Breast epithelium (tissue), 3 donors: ENCODE results near the gene NFE2L2.
A peak's percentile ranks its signal among the peaks of the same experiment; 100 is the strongest.

Source experiments
- POLR2A ChIP-seq: fragments of 450-650 bp; IDR thresholded peaks from one replicate; pipeline ENCODE4 v1.6.1; 2016; ENCODE audit warnings: antibody characterized with exemption, mild to moderate bottlenecking, moderate library complexity
- POLR2AphosphoS5 ChIP-seq, 3 donors: sonication (generic); formaldehyde crosslinking; IDR thresholded peaks; one replicate each; pipeline ENCODE4 v1.6.1; 2017; ENCODE audit warnings: antibody characterized with exemption in 3 of 3
- TF ChIP-seq, protein P1 (sequence below), 3 donors: fragments of 450-650 bp; IDR thresholded peaks; one replicate each; pipeline ENCODE4 v1.5.1; 2016 to 2017; ENCODE audit warnings: antibody characterized with exemption in 3 of 3, mild to moderate bottlenecking in 3 of 3, moderate library complexity in 3 of 3

DNA sequence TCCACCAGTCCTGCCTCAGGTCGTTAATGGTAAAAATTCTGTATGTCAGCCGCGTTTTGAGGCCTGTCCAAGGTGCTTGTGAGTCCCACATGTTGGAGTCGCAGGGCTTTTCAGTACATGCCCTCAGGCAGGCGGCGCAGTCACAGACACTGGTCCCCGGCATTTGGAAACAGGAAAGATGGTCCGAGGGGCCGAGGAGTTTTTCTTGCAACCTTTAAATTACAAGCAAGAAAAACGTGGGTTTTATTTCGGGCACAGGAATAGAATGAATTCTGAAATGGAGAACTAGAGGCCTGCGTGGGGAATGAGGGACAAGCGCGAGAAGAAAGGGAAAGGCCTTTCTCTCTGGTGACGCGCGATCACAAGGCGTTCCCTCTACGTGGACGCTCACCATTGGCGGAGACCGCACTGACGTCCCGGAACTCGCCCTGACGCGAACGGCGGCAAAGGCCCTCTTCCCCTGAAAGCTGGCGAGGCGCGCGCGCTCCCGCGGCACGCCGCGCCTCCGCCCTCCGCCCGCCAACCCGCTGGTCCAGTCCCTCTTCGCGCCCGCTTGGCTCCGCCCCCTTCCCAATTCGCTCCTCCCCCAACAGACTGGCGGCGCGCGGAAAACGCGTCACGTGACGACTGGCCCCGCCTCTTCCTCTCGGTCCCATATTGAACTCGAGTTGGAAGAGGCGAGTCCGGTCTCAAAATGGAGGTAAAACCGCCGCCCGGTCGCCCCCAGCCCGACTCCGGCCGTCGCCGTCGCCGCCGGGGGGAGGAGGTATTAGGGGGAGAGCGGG, 52.2 kb downstream of the NFE2L2 start, which contains the start of gene HNRNPA3:
- TF ChIP-seq, protein P1, sequence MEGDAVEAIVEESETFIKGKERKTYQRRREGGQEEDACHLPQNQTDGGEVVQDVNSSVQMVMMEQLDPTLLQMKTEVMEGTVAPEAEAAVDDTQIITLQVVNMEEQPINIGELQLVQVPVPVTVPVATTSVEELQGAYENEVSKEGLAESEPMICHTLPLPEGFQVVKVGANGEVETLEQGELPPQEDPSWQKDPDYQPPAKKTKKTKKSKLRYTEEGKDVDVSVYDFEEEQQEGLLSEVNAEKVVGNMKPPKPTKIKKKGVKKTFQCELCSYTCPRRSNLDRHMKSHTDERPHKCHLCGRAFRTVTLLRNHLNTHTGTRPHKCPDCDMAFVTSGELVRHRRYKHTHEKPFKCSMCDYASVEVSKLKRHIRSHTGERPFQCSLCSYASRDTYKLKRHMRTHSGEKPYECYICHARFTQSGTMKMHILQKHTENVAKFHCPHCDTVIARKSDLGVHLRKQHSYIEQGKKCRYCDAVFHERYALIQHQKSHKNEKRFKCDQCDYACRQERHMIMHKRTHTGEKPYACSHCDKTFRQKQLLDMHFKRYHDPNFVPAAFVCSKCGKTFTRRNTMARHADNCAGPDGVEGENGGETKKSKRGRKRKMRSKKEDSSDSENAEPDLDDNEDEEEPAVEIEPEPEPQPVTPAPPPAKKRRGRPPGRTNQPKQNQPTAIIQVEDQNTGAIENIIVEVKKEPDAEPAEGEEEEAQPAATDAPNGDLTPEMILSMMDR (IDR thresholded peaks at IDR 0.05), result peak in 1 of 3 donors; percentile 32
- TF ChIP-seq POLR2A, result peak; percentile 92
- TF ChIP-seq POLR2AphosphoS5 (IDR thresholded peaks at IDR 0.05), result peak; percentile 91 to 99 (median 94)
